MM.1S (cell line): ENCODE measurements around the gene ATM.

Source experiments
- DNase-seq: peaks from one replicate; pipeline ENCODE4 v3.0.0-alpha.2; 2015
- H2AFZ ChIP-seq: fragments of 300-600 bp; sonication (generic); 2 replicates; pipeline ENCODE4 v1.6.0; 2016; ENCODE audit warnings: antibody characterized with exemption, low read length
- H3F3A ChIP-seq: fragments of 300-600 bp; sonication (generic); 2 replicates; pipeline ENCODE4 v1.6.1; 2016; ENCODE audit warnings: mild to moderate bottlenecking, antibody characterized with exemption, low read length, moderate library complexity, mixed read lengths; ENCODE audit not compliant: insufficient read depth
- H3K27ac ChIP-seq: fragments of 300-600 bp; sonication (generic); 2 replicates; pipeline ENCODE4 v1.5.1; 2016; ENCODE audit warnings: mild to moderate bottlenecking, low read length
- H3K27me3 ChIP-seq: fragments of 300-600 bp; sonication (generic); replicated peaks from 2 replicates; pipeline ENCODE4 v1.6.0; 2016; ENCODE audit warnings: low read length; ENCODE audit not compliant: insufficient read depth
- H3K36me3 ChIP-seq: fragments of 300-600 bp; sonication (generic); replicated peaks from 2 replicates; pipeline ENCODE4 v1.6.1; 2016; ENCODE audit warnings: mild to moderate bottlenecking, low read length, mixed read lengths; ENCODE audit not compliant: insufficient read depth
- H3K4me1 ChIP-seq: fragments of 300-600 bp; sonication (generic); 2 replicates; pipeline ENCODE4 v1.6.1; 2016; ENCODE audit warnings: low read length, mixed read lengths
- H3K4me2 ChIP-seq: fragments of 300-600 bp; sonication (generic); 2 replicates; pipeline ENCODE4 v1.6.0; 2016; ENCODE audit warnings: low read depth, low read length
- H3K4me3 ChIP-seq: fragments of 300-600 bp; sonication (generic); 2 replicates; pipeline ENCODE4 v1.5.1; 2016; ENCODE audit warnings: low read length, mixed read lengths
- H3K79me2 ChIP-seq: fragments of 300-600 bp; sonication (generic); 2 replicates; pipeline ENCODE4 v1.6.1; 2016; ENCODE audit warnings: mixed run types, low read length, mixed read lengths
- H3K9ac ChIP-seq: fragments of 300-600 bp; sonication (generic); 2 replicates; pipeline ENCODE4 v1.6.1; 2016; ENCODE audit warnings: low read length, mixed read lengths
- H3K9me2 ChIP-seq: fragments of 300-600 bp; sonication (generic); replicated peaks from 2 replicates; pipeline ENCODE4 v1.6.1; 2016; ENCODE audit warnings: mild to moderate bottlenecking, low read length, mixed read lengths; ENCODE audit not compliant: insufficient read depth
- H3K9me3 ChIP-seq: fragments of 300-600 bp; sonication (generic); replicated peaks from 2 replicates; pipeline ENCODE4 v1.6.1; 2016; ENCODE audit warnings: mild to moderate bottlenecking, low read length, mixed read lengths; ENCODE audit not compliant: insufficient read depth
- H4K20me1 ChIP-seq: fragments of 300-600 bp; sonication (generic); 2 replicates; pipeline ENCODE4 v1.6.1; 2016; ENCODE audit warnings: mild to moderate bottlenecking, low read length, moderate library complexity, mixed read lengths; ENCODE audit not compliant: insufficient read depth
- CTCF ChIP-seq: fragments of 300-600 bp; sonication (generic); IDR thresholded peaks from 2 replicates; pipeline ENCODE4 v1.5.1; 2016; ENCODE audit warnings: antibody characterized with exemption, low read length, mixed read lengths
- EZH2 ChIP-seq: fragments of 300-600 bp; sonication (generic); optimal IDR thresholded peaks from 2 replicates; pipeline ENCODE3; 2017; ENCODE audit warnings: low read depth, mild to moderate bottlenecking, antibody characterized with exemption, low read length, mixed read lengths
- EZH2phosphoT487 ChIP-seq: fragments of 300-600 bp; sonication (generic); IDR thresholded peaks from 2 replicates; pipeline ENCODE4 v1.6.1; 2018; ENCODE audit warnings: antibody characterized with exemption, low read length

The ATM gene

DNA sequence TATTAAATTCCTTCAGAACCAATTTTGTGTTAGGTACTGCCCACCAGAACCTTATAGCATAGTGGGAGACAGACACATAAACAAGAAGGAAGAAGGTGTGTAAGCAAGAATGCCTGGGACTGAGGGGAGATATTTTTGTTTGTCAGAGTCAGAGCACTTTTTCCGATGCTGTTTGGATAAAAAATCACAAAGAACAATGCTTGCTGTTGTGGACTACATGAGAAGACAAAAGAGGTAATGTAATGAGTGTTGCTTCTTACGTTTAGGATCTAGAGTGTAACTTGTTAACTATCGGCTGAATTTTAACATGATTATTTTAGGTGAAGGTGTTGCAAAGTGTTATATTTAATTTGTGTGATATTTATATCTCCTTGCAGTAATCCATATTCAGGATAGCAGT, 84.9 kb downstream of the ATM start:
- Histone ChIP-seq H3K79me2 (no peaks in the 10 kb centered on the region), H3K4me3 (no peak overlapping the region), H3K4me1 (no peaks in the 10 kb centered on the region), H3K27ac (no peak overlapping the region), H3K9me3 (no peaks in the 10 kb centered on the region), H3K9ac (no peak overlapping the region), H3K27me3 (no peaks in the 10 kb centered on the region), H2AFZ (no peak overlapping the region), H3K9me2 (no peaks in the 10 kb centered on the region), H4K20me1 (no peaks in the 10 kb centered on the region), H3K4me2 (no peak overlapping the region), H3F3A (no peaks in the 10 kb centered on the region), H3K36me3 (peaks cover 6% of the 10 kb centered on the region; the same call in 1 of the 2 replicates)
- DNase-seq, result no peak
- TF ChIP-seq CTCF, result no peak
- TF ChIP-seq EZH2phosphoT487, result no peak
- no peak for TF ChIP-seq EZH2

- no peak for DNase-seq
- TF ChIP-seq CTCF, result no peak
- TF ChIP-seq EZH2phosphoT487, result no peak
- no peak for TF ChIP-seq EZH2
These were observed 90.6 kb downstream of the ATM start for GRCh38 chr11:108313444-108313843.

DNA sequence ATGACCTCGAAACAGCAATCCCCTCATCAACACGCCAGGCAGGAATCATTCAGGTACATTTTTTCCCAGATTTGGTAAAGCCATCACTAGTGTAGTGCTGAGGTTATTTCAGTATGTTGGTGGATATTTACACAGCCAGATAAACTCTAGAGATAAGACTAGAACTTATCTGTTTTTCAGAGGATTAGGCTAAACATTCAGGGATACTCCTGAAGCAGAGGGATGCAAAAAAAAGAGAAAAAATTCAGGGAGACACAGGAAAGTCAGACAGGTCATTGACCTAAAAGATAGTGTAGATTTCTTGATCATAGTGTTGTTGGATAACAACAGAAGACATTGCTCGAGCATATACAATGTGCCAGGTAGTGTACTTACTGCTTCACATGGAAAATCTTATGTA, 93.2 kb downstream of the ATM start:
- Histone ChIP-seq H2AFZ (no peak overlapping the region), H3K9me2 (no peaks in the 10 kb centered on the region), H3K79me2 (no peaks in the 10 kb centered on the region), H3K27me3 (no peaks in the 10 kb centered on the region), H3K9me3 (no peaks in the 10 kb centered on the region), H3K9ac (no peak overlapping the region), H3F3A (no peaks in the 10 kb centered on the region), H3K4me3 (no peak overlapping the region), H3K4me1 (no peaks in the 10 kb centered on the region), H3K36me3 (no peaks in the 10 kb centered on the region; the same call in 1 of the 2 replicates), H3K27ac (no peak overlapping the region), H3K4me2 (no peak overlapping the region), H4K20me1 (no peaks in the 10 kb centered on the region)
- no peak for TF ChIP-seq EZH2phosphoT487
- TF ChIP-seq CTCF, result no peak
- no peak for TF ChIP-seq EZH2
- DNase-seq, result no peak

More at GRCh38 chr11:108313444-108313843, 90.6 kb downstream of the ATM start:
- no peaks in the 10 kb centered on the region for H3K4me1 ChIP-seq
- no peaks in the 10 kb centered on the region for H3K79me2 ChIP-seq
- H3K27me3 ChIP-seq, result no peaks in the 10 kb centered on the region
- H3K9ac ChIP-seq, result no peak overlapping the region
- H3K9me2 ChIP-seq, result no peaks in the 10 kb centered on the region
- no peaks in the 10 kb centered on the region for H3F3A ChIP-seq
- no peaks in the 10 kb centered on the region; the same call in 1 of the 2 replicates for H3K36me3 ChIP-seq
- no peak overlapping the region for H3K4me2 ChIP-seq
- H3K27ac ChIP-seq, result no peak overlapping the region
- no peaks in the 10 kb centered on the region for H4K20me1 ChIP-seq
- no peaks in the 10 kb centered on the region for H3K9me3 ChIP-seq
- no peak overlapping the region for H2AFZ ChIP-seq
- no peak overlapping the region for H3K4me3 ChIP-seq
